Mononuclear cell (primary cell): Measurements from ENCODE around the gene SHOX. TPM values are rescaled to one million over a fixed set of nuclear protein-coding genes. Genes with fewer than 3 reads are reported as not detected.
"Not testable (repeated sequence)": the region's sequence is repeated elsewhere in the genome, so short reads cannot be mapped to it uniquely, and the experiment has no call there.

Experiments used
- H3K27me3 ChIP-seq: 2 replicates; pipeline ENCODE4 v1.6.0; 2011; ENCODE audit warnings: low read length, control low read depth; ENCODE audit not compliant: insufficient read depth
- H3K4me1 ChIP-seq: 2 replicates; pipeline ENCODE4 v1.5.1; 2011; ENCODE audit warnings: mild to moderate bottlenecking, low read length, control low read depth; ENCODE audit not compliant: insufficient read depth
- H3K4me3 ChIP-seq: 2 replicates; pipeline ENCODE4 v1.5.1; 2011; ENCODE audit warnings: mild to moderate bottlenecking, low read length, moderate library complexity
- H3K9me3 ChIP-seq: 2 replicates; pipeline ENCODE4 v1.5.1; 2011; ENCODE audit warnings: low read depth, mild to moderate bottlenecking, control low read depth, low read length
- total RNA-seq: library from RNA; depleted of rRNA; stranded (reverse); fragments of >200 nt; gene quantifications from one replicate; pipeline ENCODE4 v1.2.3, GENCODE V29; 2012

SHOX gene
- not detected for total RNA-seq

- no peaks in the 10 kb centered on the region for H3K9me3 ChIP-seq
- peaks cover 65% of the 10 kb centered on the region for H3K27me3 ChIP-seq
- H3K4me1 ChIP-seq, result no peaks in the 10 kb centered on the region
- no peak within 1 kb of the TSS for H3K4me3 ChIP-seq
These were observed at the start of gene SHOX for GRCh38 chrX:630612-631496. Gene SHOX (plus strand): TSS chrX:630791. CDS start chrX:630898, 107 bp downstream.

DNA sequence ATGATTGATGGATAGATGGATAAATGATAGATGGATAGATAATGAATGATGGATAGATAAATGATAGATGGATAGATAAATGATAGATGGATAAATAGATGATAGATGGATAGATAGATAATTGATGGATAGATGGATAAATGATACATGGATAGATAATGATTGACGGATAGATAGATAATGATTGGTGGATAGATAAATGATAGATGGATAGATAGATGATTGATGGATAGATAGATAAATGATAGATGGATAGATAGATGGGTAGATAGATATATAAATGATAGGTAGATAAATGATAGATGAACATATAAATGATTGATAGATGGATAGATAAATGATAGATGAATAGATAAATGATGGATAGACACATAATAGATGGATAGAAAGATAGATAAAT lies 49.5 kb upstream of the SHOX start:
- H3K27me3 ChIP-seq, result no peaks in the 10 kb centered on the region
- H3K4me3 ChIP-seq, result no peak overlapping the region
- H3K4me1 ChIP-seq, result no peaks in the 10 kb centered on the region
- peaks cover 4% of the 10 kb centered on the region for H3K9me3 ChIP-seq

GRCh38 chrX:581720-582298 lies 48.8 kb upstream of the SHOX start:
- Histone ChIP-seq H3K4me3 (no peak overlapping the region), H3K27me3 (no peaks in the 10 kb centered on the region), H3K9me3 (peaks cover under 1% of the 10 kb centered on the region), H3K4me1 (no peaks in the 10 kb centered on the region)

- Histone ChIP-seq H3K4me1 (no peaks in the 10 kb centered on the region), H3K4me3 (no peak overlapping the region), H3K27me3 (no peaks in the 10 kb centered on the region), H3K9me3 (no peaks in the 10 kb centered on the region)
These were observed 46.0 kb upstream of the SHOX start for GRCh38 chrX:584572-584971.

DNA sequence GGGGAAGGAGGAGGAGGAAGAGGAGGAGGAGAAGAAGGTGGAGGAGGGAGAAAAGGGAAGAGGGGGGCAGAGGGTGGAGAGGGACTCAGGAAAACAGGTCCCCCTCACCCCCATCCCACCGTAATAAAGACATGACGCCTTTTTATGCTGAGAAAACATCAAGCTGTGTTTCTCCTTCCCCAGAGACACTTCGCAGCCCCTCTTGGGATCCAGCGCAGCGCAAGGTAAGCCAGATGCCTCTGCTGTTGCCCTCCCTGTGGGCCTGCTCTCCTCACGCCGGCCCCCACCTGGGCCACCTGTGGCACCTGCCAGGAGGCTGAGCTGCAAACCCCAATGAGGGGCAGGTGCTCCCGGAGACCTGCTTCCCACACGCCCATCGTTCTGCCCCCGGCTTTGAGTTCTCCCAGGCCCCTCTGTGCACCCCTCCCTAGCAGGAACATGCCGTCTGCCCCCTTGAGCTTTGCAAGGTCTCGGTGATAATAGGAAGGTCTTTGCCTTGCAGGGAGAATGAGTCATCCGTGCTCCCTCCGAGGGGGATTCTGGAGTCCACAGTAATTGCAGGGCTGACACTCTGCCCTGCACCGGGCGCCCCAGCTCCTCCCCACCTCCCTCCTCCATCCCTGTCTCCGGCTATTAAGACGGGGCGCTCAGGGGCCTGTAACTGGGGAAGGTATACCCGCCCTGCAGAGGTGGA lies 45.3 kb upstream of the SHOX start:
- no peaks in the 10 kb centered on the region for H3K9me3 ChIP-seq
- H3K4me1 ChIP-seq, result no peaks in the 10 kb centered on the region
- H3K4me3 ChIP-seq, result no peak overlapping the region
- H3K27me3 ChIP-seq, result no peaks in the 10 kb centered on the region

- Histone ChIP-seq H3K4me1 (no peaks in the 10 kb centered on the region), H3K9me3 (no peaks in the 10 kb centered on the region), H3K27me3 (no peaks in the 10 kb centered on the region), H3K4me3 (no peak overlapping the region)
These were observed 44.2 kb upstream of the SHOX start for GRCh38 chrX:586351-586750.

DNA sequence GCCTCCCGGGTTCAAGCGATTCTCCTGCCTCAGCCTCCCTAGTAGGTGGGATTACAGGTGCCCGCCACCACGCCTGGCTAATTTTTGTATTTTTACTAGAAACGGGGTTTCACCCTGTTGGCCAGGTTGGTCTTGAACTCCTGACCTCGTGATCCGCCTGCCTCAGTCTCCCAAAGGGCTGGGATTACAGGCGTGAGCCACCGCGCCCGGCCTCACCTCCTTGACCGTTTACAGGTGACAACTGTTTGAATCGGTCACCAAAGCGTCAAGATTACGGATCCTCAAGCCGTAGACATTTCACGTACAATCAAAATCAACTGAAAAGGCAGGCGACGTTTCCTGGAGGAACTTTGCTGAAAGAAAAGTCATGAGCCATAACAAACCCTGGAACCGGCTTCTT lies 41.3 kb upstream of the SHOX start:
- H3K9me3 ChIP-seq, H3K4me1 ChIP-seq, H3K27me3 ChIP-seq, H3K4me3 ChIP-seq: not testable (repeated sequence)

DNA sequence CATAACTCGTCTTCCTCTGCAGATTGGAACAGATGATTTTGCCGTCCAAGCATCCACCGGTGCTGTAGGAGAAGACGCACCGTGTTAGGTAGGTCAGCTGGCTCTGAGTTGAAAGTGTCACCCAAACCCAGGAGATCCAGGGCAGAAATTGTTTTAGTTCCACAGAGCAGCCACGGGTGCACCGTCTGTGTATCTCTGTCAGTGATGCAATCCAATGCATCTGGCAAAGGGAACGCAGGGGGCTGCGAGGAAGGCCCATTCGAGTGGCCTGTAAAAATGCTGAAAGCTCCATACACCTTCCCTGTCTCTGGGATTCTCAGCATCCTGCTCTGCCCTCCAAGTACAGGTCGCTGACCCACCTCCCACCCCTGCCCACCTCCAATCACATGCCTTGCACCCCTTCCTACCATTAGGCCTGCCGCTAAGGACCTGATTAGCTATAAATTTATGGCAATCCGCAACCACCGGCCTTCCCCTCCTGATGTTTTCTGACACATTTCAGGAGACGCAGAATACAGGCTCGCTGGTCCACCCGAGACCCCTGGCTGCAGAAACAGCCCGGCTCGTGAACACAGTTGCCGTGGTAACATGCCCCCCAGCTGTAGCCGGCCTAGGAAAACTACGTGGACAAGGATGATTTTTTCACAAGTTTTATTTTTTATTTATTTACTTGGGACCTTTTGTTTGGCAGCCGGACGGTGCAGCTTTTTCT lies 39.7 kb upstream of the SHOX start:
- Histone ChIP-seq H3K9me3 (no peaks in the 10 kb centered on the region), H3K4me3 (no peak overlapping the region), H3K27me3 (no peaks in the 10 kb centered on the region), H3K4me1 (no peaks in the 10 kb centered on the region)

DNA sequence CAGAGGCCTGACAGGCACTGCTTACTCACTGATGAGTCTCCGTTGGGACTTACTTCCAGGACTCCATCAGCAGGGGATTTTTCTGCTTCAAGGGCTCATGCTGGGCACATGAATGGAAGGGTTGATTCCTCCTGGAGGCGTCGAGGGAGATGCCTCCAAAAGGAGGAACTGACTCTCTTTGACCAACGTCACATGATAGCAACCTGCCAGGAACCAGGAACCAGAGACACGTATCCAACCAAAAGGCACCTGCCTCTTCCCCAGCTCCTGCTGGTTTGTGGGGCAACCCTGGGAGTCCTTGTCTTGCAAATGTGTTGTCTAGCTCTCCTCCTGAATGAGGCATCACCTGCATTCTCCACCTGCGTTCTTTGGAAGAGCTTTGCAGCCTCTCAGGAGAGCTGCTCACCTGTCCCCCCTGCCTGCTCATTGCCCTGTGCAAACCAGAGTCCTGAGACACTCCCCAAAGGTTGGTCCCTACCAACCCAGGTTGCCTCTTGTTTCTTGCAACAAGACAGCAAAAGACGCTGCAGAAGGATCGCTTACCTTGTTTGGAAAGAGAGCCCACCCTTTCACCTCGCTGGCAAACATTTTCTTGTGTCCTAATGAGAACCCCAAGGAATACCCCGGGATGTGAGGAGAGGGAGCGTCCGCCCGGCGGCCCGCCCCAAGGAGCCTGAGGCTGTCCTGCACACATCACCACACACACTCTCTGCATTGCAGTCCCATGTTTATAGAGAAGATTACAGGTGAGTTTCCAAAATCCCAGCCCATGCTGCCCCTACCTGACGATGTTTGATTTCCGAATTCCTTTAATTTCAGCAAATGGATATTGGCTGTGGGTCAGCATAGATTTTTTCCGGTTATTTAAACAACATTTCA lies 30.5 kb upstream of the SHOX start:
- no peaks in the 10 kb centered on the region for H3K27me3 ChIP-seq
- peaks cover 6% of the 10 kb centered on the region for H3K9me3 ChIP-seq
- no peaks in the 10 kb centered on the region for H3K4me1 ChIP-seq
- H3K4me3 ChIP-seq, result no peak overlapping the region

DNA sequence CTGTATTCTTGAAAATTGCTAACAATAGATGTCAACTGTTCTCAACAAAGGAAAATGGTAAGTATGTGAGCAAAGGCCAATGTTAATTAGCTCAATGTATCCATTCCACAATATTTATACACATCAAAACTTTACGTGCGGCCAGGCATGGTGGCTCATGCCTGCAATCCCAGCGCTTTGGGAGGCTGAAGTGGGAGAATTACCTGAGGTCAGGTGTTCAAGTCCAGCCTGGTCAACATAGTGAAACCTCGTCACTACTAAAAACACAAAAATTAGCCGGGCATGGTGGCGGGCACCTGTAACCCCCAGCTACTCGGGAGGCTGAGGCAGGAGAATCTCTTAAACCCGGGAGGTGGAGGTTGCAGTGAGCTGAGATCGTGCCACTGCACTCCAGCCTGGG lies 27.6 kb upstream of the SHOX start:
- H3K4me1 ChIP-seq, H3K27me3 ChIP-seq, H3K4me3 ChIP-seq, H3K9me3 ChIP-seq: not testable (repeated sequence)

DNA sequence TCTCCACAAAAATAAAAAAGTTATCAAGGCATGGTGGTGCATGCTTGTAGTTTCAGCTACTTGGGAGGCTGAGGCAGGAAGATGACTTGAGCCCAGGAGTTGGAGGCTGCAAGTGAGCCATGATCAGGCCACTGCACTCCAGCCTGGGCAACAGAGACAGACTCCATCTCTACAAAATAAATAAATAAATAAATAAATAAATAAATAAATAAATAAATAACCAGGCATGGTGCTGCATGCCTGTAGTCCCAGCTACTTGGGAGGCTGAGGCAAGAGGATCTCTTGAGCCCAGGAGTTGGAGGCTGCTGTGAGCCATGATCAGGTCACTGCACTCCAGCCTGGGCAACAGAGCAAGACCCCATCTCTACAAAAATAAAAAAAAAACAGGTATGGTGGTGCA lies 26.0 kb upstream of the SHOX start:
- not testable (repeated sequence) for H3K27me3 ChIP-seq, H3K9me3 ChIP-seq, H3K4me3 ChIP-seq, H3K4me1 ChIP-seq

- H3K27me3 ChIP-seq, H3K4me1 ChIP-seq, H3K9me3 ChIP-seq, H3K4me3 ChIP-seq: not testable (repeated sequence)
These were observed 22.5 kb upstream of the SHOX start for GRCh38 chrX:608088-608487.

- H3K27me3 ChIP-seq, result no peaks in the 10 kb centered on the region
- H3K4me1 ChIP-seq, result no peaks in the 10 kb centered on the region
- no peak overlapping the region for H3K4me3 ChIP-seq
- no peaks in the 10 kb centered on the region for H3K9me3 ChIP-seq
These were observed 16.5 kb upstream of the SHOX start for GRCh38 chrX:614136-614535.

GRCh38 chrX:617401-617800 lies 13.2 kb upstream of the SHOX start:
- Histone ChIP-seq H3K4me1 (no peaks in the 10 kb centered on the region), H3K9me3 (no peaks in the 10 kb centered on the region), H3K4me3 (no peak overlapping the region), H3K27me3 (peaks cover 12% of the 10 kb centered on the region)
